ENCODE measurements around the gene ICAM3.

ICAM3 gene

DNA sequence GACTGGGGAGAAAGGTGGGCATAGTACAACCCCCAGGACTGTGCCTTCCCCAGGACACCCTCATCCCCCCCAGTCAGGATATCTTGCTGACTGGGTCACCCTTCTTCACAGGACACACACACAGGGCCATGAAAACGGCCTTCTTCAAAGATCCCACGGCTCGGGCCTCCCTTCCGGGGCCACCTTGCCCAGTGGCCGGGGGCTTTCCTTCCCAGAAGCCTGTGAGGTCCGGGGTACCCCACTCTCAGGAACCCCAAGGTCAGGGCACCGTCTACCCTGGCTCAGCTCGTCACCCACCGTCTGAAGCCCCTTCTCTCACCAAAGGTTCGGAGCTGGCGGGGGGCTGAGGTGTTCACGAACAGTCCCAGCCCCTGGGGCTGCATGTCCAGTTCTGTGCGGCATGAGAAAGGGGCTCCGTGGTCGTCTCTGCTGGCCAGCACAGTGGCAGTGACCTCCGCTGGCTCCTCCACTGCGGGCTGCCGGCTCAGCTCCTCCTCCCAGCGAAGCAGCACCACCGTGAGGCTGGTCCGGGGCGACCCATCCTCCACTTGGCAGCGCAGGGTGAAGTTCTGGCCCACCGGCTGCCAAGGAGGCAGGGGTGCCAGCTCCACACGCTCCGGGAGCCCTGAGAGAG is 4.0 kb downstream of the ICAM3 start:
- H3K9me3 Mint-ChIP-seq: no peaks in the 10 kb centered on the region
- DNase-seq (no peak), ATAC-seq (replicated peaks) (no peak)
- H3K36me3 Mint-ChIP-seq (ENCODE audit: insufficient read depth): peaks cover 53% of the 10 kb centered on the region
- H3K27ac Mint-ChIP-seq: no peak overlapping the region
- H3K4me1 Mint-ChIP-seq (ENCODE audit: low read depth in 2 of 2): peaks cover 34 to 45% of the 10 kb centered on the region in 2 donors
- no peaks in the 10 kb centered on the region for H3K27me3 Mint-ChIP-seq
- H3K4me3 Mint-ChIP-seq: peak overlapping the region in 1 of 2 donors; percentile 47

GRCh38 chr19:10334588-10335351 is 4.7 kb downstream of the ICAM3 start:
- Mint-ChIP-seq H3K9me3 (no peaks in the 10 kb centered on the region), H3K4me1 (ENCODE audit: low read depth in 2 of 2) (peaks cover 31 to 43% of the 10 kb centered on the region in 2 donors), H3K36me3 (ENCODE audit: insufficient read depth) (peaks cover 58% of the 10 kb centered on the region), H3K4me3 (peak overlapping the region in 1 of 2 donors; percentile 94), H3K27ac (no peak overlapping the region), H3K27me3 (no peaks in the 10 kb centered on the region)
- DNase-seq (no peak), ATAC-seq (replicated peaks) (no peak)

- Mint-ChIP-seq H3K27me3 (no peaks in the 10 kb centered on the region), H3K4me1 (ENCODE audit: low read depth in 2 of 2) (peaks cover 25 to 35% of the 10 kb centered on the region in 2 donors), H3K9me3 (no peaks in the 10 kb centered on the region), H3K36me3 (ENCODE audit: insufficient read depth) (peaks cover 66% of the 10 kb centered on the region), H3K27ac (peak overlapping the region; percentile 91 to 95), H3K4me3 (peak overlapping the region; percentile 94 to 95)
- no peak for DNase-seq
- peak; percentile 0 for ATAC-seq (replicated peaks)
These were observed 5.5 kb downstream of the ICAM3 start for GRCh38 chr19:10333758-10334587.

GRCh38 chr19:10332965-10333757 is 6.3 kb downstream of the ICAM3 start, which contains the start of gene RAVER1:
Gene RAVER1 (minus strand): TSS chr19:10333529. CDS start chr19:10333507, 22 bp downstream.
- peak; percentile 92 for ATAC-seq (replicated peaks)
- Mint-ChIP-seq H3K9me3 (no peaks in the 10 kb centered on the region), H3K4me1 (ENCODE audit: low read depth in 2 of 2) (peaks cover 17 to 28% of the 10 kb centered on the region in 2 donors), H3K36me3 (ENCODE audit: insufficient read depth) (peaks cover 70% of the 10 kb centered on the region), H3K27me3 (no peaks in the 10 kb centered on the region), H3K4me3 (peak within 1 kb of the TSS; percentile 94 to 95), H3K27ac (peak within 1 kb of the TSS; percentile 91 to 95)
- peak; percentile 93 to 97 (median 95) for DNase-seq

DNA sequence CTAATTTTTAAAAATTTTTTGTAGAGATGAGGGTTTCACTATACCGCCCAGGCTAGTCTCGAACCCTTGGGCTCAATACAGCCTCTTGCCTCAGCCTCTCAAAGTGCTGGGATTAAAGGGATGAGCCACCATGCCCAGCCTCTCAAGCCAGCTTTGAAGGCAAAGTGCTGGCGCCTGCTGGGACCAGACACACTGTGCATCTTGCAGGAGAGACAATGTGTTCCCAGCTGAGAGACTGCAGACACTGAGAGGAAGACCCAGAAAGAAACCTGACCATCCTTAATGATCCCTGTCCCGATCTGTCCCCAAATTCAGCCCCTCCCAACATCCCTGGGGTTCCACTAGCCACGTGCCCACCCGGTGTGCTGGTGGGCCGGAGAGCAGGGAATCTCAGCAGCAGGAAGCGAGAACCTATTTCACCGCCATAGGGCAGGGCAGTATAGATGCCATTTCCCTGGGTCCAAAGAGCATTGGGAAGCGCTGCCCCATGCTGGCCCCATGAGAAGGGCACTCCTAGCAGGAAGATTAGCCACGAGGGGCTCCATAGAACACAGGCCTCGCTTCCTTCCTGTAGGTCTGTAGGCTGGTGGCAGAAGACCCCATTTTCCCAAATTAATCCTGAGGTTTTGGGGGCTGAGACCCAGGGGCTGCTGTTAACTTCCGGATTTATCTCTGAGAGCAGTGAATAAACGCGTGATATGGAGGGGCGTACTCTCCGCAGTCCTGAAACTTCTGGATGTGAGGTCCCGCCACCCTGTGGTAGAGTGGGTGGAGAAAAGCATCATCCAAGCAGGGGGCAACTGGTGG is 7.1 kb downstream of the ICAM3 start:
- Mint-ChIP-seq H3K27ac (peak overlapping the region; percentile 91 to 95), H3K27me3 (no peaks in the 10 kb centered on the region), H3K4me3 (peak overlapping the region; percentile 94 to 95), H3K9me3 (no peaks in the 10 kb centered on the region), H3K4me1 (ENCODE audit: low read depth in 2 of 2) (peaks cover 16 to 28% of the 10 kb centered on the region in 2 donors), H3K36me3 (ENCODE audit: insufficient read depth) (peaks cover 78% of the 10 kb centered on the region)
- no peak for DNase-seq
- no peak for ATAC-seq (replicated peaks)

DNA sequence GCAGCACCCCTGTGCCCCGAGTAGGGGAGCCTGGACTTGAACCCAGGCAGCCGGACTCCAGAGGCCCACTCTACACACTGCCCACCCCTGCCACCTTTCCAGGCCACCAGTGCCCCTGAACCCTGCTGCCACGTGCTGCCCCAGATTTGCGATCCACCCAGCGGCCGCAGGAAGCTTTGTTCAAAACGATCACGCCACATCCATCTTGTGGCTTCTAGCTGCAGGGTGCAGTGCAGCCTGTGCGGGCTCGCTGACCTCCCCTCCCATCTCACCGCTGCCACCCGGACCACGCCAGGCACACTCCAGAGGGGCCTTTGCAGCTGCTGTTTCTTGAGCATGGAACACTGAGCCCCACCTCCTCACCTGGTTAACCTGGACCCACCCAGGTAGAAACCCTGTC is 9.9 kb downstream of the ICAM3 start:
- Mint-ChIP-seq H3K4me3 (no peak overlapping the region), H3K4me1 (ENCODE audit: low read depth in 2 of 2) (peaks cover 16 to 25% of the 10 kb centered on the region in 2 donors), H3K9me3 (no peaks in the 10 kb centered on the region), H3K27me3 (no peaks in the 10 kb centered on the region), H3K27ac (peak overlapping the region in 1 of 2 donors; percentile 60), H3K36me3 (ENCODE audit: insufficient read depth) (peaks cover 86% of the 10 kb centered on the region)
- ATAC-seq (replicated peaks) (no peak), DNase-seq (no peak)

GRCh38 chr19:10328558-10329429 is 10.6 kb downstream of the ICAM3 start:
- ATAC-seq (replicated peaks): no peak
- Mint-ChIP-seq H3K27me3 (no peaks in the 10 kb centered on the region), H3K27ac (no peak overlapping the region), H3K4me1 (ENCODE audit: low read depth in 2 of 2) (peaks cover 12 to 21% of the 10 kb centered on the region in 2 donors), H3K4me3 (no peak overlapping the region), H3K9me3 (no peaks in the 10 kb centered on the region), H3K36me3 (ENCODE audit: insufficient read depth) (peaks cover 90% of the 10 kb centered on the region)
- DNase-seq: no peak

DNA sequence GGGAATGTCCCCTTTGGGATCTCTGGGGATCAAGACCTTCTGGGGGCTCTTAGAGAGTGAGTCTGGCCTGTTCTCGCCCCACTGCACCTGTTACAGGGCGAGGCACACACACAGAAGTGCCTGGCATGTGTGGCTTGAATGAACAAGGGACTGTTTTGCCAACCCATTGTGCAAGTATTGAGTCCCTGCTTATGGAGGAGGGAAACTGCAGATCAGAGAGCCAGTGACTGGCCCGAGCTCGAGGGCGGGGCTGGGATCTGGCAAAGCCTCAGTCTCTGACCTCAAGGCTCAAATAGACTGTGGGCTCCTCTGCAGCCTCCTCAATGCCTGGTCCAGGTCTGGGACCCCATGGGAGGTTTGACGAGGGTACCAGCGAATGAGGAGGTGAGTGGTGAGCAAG is 11.6 kb downstream of the ICAM3 start:
- H3K27ac Mint-ChIP-seq: no peak overlapping the region
- H3K4me1 Mint-ChIP-seq (ENCODE audit: low read depth in 2 of 2): peaks cover 12% of the 10 kb centered on the region in 2 donors
- ATAC-seq (replicated peaks): no peak
- no peaks in the 10 kb centered on the region for H3K9me3 Mint-ChIP-seq
- no peak overlapping the region for H3K4me3 Mint-ChIP-seq
- H3K36me3 Mint-ChIP-seq (ENCODE audit: insufficient read depth): peaks cover 87% of the 10 kb centered on the region
- H3K27me3 Mint-ChIP-seq: no peaks in the 10 kb centered on the region
- DNase-seq: no peak

DNA sequence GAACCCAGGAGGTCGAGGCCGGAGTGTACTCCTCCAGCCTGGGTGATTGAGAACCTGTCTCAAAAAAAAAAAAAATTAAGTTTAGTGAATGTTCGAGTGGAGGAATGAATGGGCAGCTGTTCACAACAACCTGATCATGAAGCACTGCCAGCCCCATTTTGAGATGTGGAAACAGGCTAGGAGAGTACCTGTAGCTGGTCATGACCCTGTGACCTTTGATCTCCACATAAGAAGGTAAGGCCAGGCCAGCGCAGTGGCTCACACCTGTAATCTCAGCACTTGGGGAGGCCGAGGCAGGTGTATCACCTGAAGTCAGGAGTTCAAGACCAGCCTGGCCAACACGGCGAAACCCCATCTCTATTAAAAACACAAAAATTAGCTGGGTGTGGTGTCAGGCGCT is 13.7 kb downstream of the ICAM3 start:
- no peaks in the 10 kb centered on the region for H3K27me3 Mint-ChIP-seq
- ATAC-seq (replicated peaks): no peak
- H3K36me3 Mint-ChIP-seq (ENCODE audit: insufficient read depth): peaks cover 75% of the 10 kb centered on the region
- peaks cover 0 to 1% of the 10 kb centered on the region in 2 donors for H3K4me1 Mint-ChIP-seq (ENCODE audit: low read depth in 2 of 2)
- H3K4me3 Mint-ChIP-seq: no peak overlapping the region
- DNase-seq: no peak
- H3K9me3 Mint-ChIP-seq: no peaks in the 10 kb centered on the region
- H3K27ac Mint-ChIP-seq: peak overlapping the region in 1 of 2 donors; percentile 49

DNA sequence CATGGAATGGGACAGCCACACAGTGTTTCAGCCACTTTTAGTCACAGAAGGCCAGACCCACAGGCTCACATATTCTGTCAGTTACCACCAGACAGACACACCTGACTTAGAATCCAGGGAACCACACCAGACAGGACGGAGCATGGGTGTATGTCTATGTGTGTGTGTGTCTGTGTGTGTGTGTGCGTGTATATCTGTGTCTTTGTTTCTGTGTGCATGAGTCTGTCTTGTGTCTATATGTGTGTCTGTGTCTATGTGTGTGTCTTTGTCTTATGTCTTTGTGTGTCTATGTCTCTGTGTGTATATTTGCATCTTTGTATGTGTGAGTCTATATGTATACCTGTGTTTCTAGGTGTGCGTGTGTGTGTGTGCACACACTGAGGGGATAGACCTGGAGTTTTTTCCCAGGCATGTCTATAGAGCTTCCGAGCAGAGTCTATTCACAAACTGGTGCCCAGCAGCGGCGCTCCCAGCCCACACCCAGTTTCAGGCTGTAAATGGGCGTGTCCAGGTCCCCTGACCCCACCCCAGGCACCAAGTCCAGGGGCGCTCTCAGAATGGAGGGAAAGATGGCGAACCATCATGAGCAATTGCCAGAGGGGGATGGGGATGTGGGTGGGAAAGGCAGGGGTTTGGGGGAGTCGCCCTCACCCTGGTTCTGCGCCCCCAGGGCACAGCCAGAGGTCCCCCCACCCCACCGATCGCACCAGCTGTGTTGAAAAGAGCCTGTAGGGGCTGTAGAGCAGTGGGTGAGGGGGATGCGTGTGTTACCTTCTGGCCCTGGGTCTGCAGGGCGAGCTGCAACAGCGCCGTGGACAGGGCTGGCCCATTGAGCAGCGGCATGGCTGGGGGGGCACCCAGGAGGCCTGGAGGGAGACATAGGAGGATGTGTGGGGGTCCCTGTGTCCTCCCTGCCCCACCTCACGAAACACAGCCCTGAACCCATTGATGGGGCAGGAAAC is 17.3 kb downstream of the ICAM3 start:
- DNase-seq (no peak), ATAC-seq (replicated peaks) (no peak)
- Mint-ChIP-seq H3K27ac (no peak overlapping the region), H3K27me3 (no peaks in the 10 kb centered on the region), H3K4me1 (ENCODE audit: low read depth in 2 of 2) (peaks cover 0 to 2% of the 10 kb centered on the region in 2 donors), H3K4me3 (no peak overlapping the region), H3K36me3 (ENCODE audit: insufficient read depth) (peaks cover 68% of the 10 kb centered on the region), H3K9me3 (no peaks in the 10 kb centered on the region)

DNA sequence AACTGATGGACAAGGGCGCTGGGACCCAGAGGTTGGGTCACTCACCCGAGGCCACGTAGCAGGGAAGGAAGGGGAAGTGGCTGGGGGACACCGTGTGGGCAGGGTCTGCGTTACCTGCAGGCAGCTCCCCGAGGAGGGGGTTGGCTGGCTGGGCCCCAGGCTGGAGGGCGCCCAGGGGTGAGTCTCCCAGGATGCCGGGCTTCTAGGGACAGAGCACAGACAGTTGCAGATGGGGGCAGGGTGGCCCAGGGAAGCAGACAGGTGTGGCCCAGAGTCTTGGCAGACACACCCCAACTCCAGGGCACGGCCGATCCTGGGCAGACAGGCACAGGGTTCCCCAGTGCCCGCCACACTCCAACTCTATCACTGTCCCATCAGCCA is 18.0 kb downstream of the ICAM3 start:
- H3K36me3 Mint-ChIP-seq (ENCODE audit: insufficient read depth): peaks cover 63% of the 10 kb centered on the region
- DNase-seq: no peak
- H3K9me3 Mint-ChIP-seq: no peaks in the 10 kb centered on the region
- H3K4me3 Mint-ChIP-seq: no peak overlapping the region
- no peaks in the 10 kb centered on the region for H3K27me3 Mint-ChIP-seq
- H3K27ac Mint-ChIP-seq: no peak overlapping the region
- no peak for ATAC-seq (replicated peaks)
- H3K4me1 Mint-ChIP-seq (ENCODE audit: low read depth in 2 of 2): peaks cover 0 to 2% of the 10 kb centered on the region in 2 donors
